Neural progenitor cell (in vitro differentiated cells): ENCODE results near the gene OLFML2B. TPM values are rescaled to one million over a fixed set of nuclear protein-coding genes. Genes with fewer than 3 reads are reported as not detected.

ENCODE experiments used
- DNase-seq: peaks from one replicate; pipeline ENCODE4 v3.0.0-alpha.2; 2016; ENCODE audit warnings: low spot score
- H2AFZ ChIP-seq: fragments of 200-600 bp; sonication (generic); replicated peaks from 2 replicates; pipeline ENCODE4 v1.6.1; 2016; ENCODE audit warnings: antibody characterized with exemption
- H3F3A ChIP-seq: fragments of 200-600 bp; sonication (generic); 2 replicates; pipeline ENCODE4 v1.6.1; 2016; ENCODE audit warnings: antibody characterized with exemption, low read depth
- H3K27ac ChIP-seq: fragments of 200-600 bp; sonication (generic); 2 replicates; pipeline ENCODE4 v1.5.1; 2016; ENCODE audit warnings: mild to moderate bottlenecking
- H3K27me3 ChIP-seq: fragments of 200-600 bp; sonication (generic); 2 replicates; pipeline ENCODE4 v1.6.1; 2016; ENCODE audit warnings: mild to moderate bottlenecking, moderate library complexity
- H3K36me3 ChIP-seq: fragments of 200-600 bp; sonication (generic); 2 replicates; pipeline ENCODE4 v1.5.1; 2016
- H3K4me1 ChIP-seq: fragments of 200-600 bp; sonication (generic); 2 replicates; pipeline ENCODE4 v1.6.1; 2016; ENCODE audit warnings: mixed run types
- H3K4me2 ChIP-seq: fragments of 200-600 bp; sonication (generic); 2 replicates; pipeline ENCODE4 v1.6.1; 2016
- H3K4me3 ChIP-seq: fragments of 200-600 bp; sonication (generic); 2 replicates; pipeline ENCODE4 v1.5.1; 2016
- H3K79me2 ChIP-seq: fragments of 200-600 bp; sonication (generic); 2 replicates; pipeline ENCODE4 v1.6.1; 2016; ENCODE audit warnings: low read depth
- H3K9ac ChIP-seq: fragments of 200-600 bp; sonication (generic); 2 replicates; pipeline ENCODE4 v1.6.1; 2016
- H3K9me3 ChIP-seq: fragments of 200-600 bp; sonication (generic); 2 replicates; pipeline ENCODE4 v1.5.1; 2016; ENCODE audit warnings: low read depth
- H4K20me1 ChIP-seq: fragments of 200-600 bp; sonication (generic); 2 replicates; pipeline ENCODE4 v1.6.1; 2016; ENCODE audit warnings: low read depth
- H3K27ac Mint-ChIP-seq: 3 replicates; pipeline ENCODE4 v1.8.0; 2021; ENCODE audit warnings: mixed read lengths
- H3K27me3 Mint-ChIP-seq: 2 replicates; pipeline ENCODE4 v1.8.0; 2022; ENCODE audit warnings: low read depth, mild to moderate bottlenecking, inconsistent platforms, moderate library complexity, mixed read lengths; ENCODE audit not compliant: insufficient read depth
- H3K36me3 Mint-ChIP-seq: 3 replicates; pipeline ENCODE4 v1.8.0; 2021; ENCODE audit warnings: mixed read lengths
- H3K4me1 Mint-ChIP-seq: 3 replicates; pipeline ENCODE4 v1.8.0; 2021; ENCODE audit warnings: mixed read lengths
- H3K4me3 Mint-ChIP-seq: 3 replicates; pipeline ENCODE4 v1.8.0; 2021; ENCODE audit warnings: mild to moderate bottlenecking, moderate library complexity, mixed read lengths
- H3K9me3 Mint-ChIP-seq: 3 replicates; pipeline ENCODE4 v1.8.0; 2020; ENCODE audit warnings: mixed read lengths
- EZH2 ChIP-seq: fragments of 200-600 bp; sonication (generic); IDR thresholded peaks from 2 replicates; pipeline ENCODE4 v1.6.1; 2017; ENCODE audit warnings: antibody characterized with exemption, mild to moderate bottlenecking, moderate library complexity
- EZH2phosphoT487 ChIP-seq: fragments of 200-600 bp; sonication (generic); IDR thresholded peaks from 2 replicates; pipeline ENCODE4 v1.6.1; 2017; ENCODE audit warnings: antibody characterized with exemption
- total RNA-seq: library from RNA; depleted of rRNA; stranded (reverse); fragments of >200 nt; gene quantifications from 2 replicates; pipeline ENCODE4 v1.2.3, GENCODE V29; 2015; ENCODE audit warnings: low replicate concordance
- TF ChIP-seq, protein P1 (sequence below): fragments of 200-600 bp; sonication (generic); IDR thresholded peaks from 2 replicates; pipeline ENCODE4 v1.5.1; 2017; ENCODE audit warnings: antibody characterized with exemption, mild to moderate bottlenecking

Gene OLFML2B
- total RNA-seq, 1 donor from 2014 or later: 1.3 TPM

GRCh38 chr1:161989786-161990185 lies 33.9 kb downstream of the OLFML2B start:
- Mint-ChIP-seq H3K36me3 (peaks cover 18% of the 10 kb centered on the region), H3K4me3 (no peak overlapping the region), H3K27me3 (no peaks in the 10 kb centered on the region), H3K27ac (no peak overlapping the region), H3K9me3 (peaks cover 17% of the 10 kb centered on the region), H3K4me1 (no peaks in the 10 kb centered on the region)
- Histone ChIP-seq H3K27me3 (no peaks in the 10 kb centered on the region), H2AFZ (no peak overlapping the region), H3K9me3 (no peaks in the 10 kb centered on the region), H3K27ac (no peak overlapping the region), H3K36me3 (no peaks in the 10 kb centered on the region), H3K4me3 (no peak overlapping the region), H3K79me2 (no peaks in the 10 kb centered on the region), H3F3A (no peaks in the 10 kb centered on the region), H3K4me1 (no peaks in the 10 kb centered on the region), H3K4me2 (no peak overlapping the region), H3K9ac (no peak overlapping the region), H4K20me1 (no peaks in the 10 kb centered on the region)
- no peak for DNase-seq
- TF ChIP-seq EZH2: no peak
- TF ChIP-seq EZH2phosphoT487: no peak
- TF ChIP-seq, protein P1, sequence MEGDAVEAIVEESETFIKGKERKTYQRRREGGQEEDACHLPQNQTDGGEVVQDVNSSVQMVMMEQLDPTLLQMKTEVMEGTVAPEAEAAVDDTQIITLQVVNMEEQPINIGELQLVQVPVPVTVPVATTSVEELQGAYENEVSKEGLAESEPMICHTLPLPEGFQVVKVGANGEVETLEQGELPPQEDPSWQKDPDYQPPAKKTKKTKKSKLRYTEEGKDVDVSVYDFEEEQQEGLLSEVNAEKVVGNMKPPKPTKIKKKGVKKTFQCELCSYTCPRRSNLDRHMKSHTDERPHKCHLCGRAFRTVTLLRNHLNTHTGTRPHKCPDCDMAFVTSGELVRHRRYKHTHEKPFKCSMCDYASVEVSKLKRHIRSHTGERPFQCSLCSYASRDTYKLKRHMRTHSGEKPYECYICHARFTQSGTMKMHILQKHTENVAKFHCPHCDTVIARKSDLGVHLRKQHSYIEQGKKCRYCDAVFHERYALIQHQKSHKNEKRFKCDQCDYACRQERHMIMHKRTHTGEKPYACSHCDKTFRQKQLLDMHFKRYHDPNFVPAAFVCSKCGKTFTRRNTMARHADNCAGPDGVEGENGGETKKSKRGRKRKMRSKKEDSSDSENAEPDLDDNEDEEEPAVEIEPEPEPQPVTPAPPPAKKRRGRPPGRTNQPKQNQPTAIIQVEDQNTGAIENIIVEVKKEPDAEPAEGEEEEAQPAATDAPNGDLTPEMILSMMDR: no peak

- H3K4me3 ChIP-seq: no peak overlapping the region
- H3K27ac ChIP-seq: no peak overlapping the region
- H2AFZ ChIP-seq: no peak overlapping the region
- H3K4me2 ChIP-seq: no peak overlapping the region
- H3K9me3 ChIP-seq: no peaks in the 10 kb centered on the region
- no peak for DNase-seq
- no peaks in the 10 kb centered on the region for H3K79me2 ChIP-seq
- H3K27ac Mint-ChIP-seq: no peak overlapping the region
- no peaks in the 10 kb centered on the region for H3F3A ChIP-seq
- H3K27me3 ChIP-seq: no peaks in the 10 kb centered on the region
- TF ChIP-seq EZH2phosphoT487: no peak
- TF ChIP-seq, protein P1: no peak
- TF ChIP-seq EZH2: no peak
- peaks cover 2% of the 10 kb centered on the region for H3K27me3 Mint-ChIP-seq
- H4K20me1 ChIP-seq: no peaks in the 10 kb centered on the region
- no peaks in the 10 kb centered on the region for H3K36me3 ChIP-seq
- peaks cover 21% of the 10 kb centered on the region for H3K36me3 Mint-ChIP-seq
- H3K9me3 Mint-ChIP-seq: peaks cover 17% of the 10 kb centered on the region
- no peak overlapping the region for H3K4me3 Mint-ChIP-seq
- H3K4me1 Mint-ChIP-seq: no peaks in the 10 kb centered on the region
- H3K9ac ChIP-seq: no peak overlapping the region
- H3K4me1 ChIP-seq: no peaks in the 10 kb centered on the region
These were observed 34.6 kb downstream of the OLFML2B start for GRCh38 chr1:161989108-161989507.

DNA sequence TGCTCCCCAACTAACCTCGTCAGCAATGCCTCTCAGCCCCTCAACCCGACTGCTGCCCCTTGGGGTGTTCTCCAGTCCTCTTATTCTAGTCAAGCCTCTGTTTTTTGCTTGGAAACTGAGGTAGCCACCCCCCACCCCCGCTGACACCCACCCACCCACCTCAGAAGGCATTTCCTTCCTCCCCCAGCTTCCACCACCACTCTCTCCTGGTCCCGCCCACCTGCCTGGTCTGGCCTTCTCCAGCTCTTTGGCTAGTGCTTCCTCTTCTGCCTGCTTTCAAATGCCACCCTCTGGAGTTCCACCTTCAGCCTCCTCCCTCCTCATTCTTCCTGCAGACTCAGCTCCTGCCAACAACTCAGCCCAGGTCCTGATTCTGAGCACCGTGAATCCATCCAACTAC lies 35.3 kb downstream of the OLFML2B start:
- no peak overlapping the region for H3K27ac Mint-ChIP-seq

More for the DNA sequence above, 35.3 kb downstream of the OLFML2B start:
- no peaks in the 10 kb centered on the region for H3K27me3 ChIP-seq
- H2AFZ ChIP-seq: no peak overlapping the region
- no peaks in the 10 kb centered on the region for H3K79me2 ChIP-seq
- no peaks in the 10 kb centered on the region for H3K9me3 ChIP-seq
- H3K36me3 ChIP-seq: no peaks in the 10 kb centered on the region
- Mint-ChIP-seq H3K27me3 (peaks cover 2% of the 10 kb centered on the region), H3K4me3 (no peak overlapping the region), H3K4me1 (no peaks in the 10 kb centered on the region), H3K36me3 (peaks cover 22% of the 10 kb centered on the region), H3K9me3 (peaks cover 17% of the 10 kb centered on the region)
- no peaks in the 10 kb centered on the region for H3K4me1 ChIP-seq
- H4K20me1 ChIP-seq: no peaks in the 10 kb centered on the region
- no peak overlapping the region for H3K9ac ChIP-seq
- no peak overlapping the region for H3K27ac ChIP-seq
- H3K4me2 ChIP-seq: no peak overlapping the region
- TF ChIP-seq, protein P1: no peak
- no peak for TF ChIP-seq EZH2phosphoT487
- no peak for TF ChIP-seq EZH2
- H3F3A ChIP-seq: no peaks in the 10 kb centered on the region
- DNase-seq: no peak
- no peak overlapping the region for H3K4me3 ChIP-seq
